ENCODE measurements around the gene TMOD3. TPM values are rescaled to one million over a fixed set of nuclear protein-coding genes. Genes with fewer than 3 reads are reported as not detected.

TMOD3 gene
- total and polyA plus RNA-seq, 2 of the 4 experiments (the other 2 are of a cell fraction), result 10.7 to 22.0 TPM

DNA sequence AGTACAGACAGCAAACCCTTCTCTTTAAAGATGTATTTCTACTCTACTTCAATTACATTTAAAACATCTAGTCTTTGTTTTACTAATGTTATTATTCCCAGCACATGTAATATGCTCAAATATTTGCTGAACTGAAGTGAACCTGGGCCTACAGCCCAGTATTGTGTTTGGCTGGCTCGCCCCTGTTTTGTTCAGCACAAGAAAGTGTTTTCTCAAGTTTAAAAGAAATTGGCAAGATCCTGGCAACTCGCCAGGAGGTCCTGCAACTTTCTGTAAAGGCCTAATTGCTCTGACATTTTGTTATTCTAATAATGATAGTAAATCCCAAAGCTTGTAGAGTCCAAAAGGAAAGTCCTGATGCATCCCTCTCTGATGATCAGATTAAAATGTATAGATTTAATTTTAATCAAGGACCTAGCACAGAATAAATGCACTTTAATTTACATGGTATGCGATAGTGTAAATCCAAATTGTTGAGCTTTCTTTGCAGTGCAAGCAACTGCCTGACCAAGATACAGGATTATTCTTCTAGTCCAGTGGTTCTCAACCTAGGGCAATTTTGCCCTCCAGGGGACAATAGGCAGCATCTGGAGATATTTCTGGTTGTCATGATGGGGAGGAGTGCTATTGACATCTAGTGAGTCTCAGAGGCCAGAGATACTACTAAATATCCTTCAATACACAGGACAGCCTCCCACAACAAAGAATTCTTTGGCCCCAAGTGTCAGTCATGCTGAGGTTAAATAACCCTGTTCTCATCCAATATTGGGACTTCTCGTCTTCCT, 35.7 kb upstream of the TMOD3 start:
- dilution Hi-C loops (cut with HindIII; ENCODE audit: low sequenced_read_pairs, unreplicated experiment) (no loop called here), intact Hi-C loops (cut with micrococcal nuclease) (no loop called here), in situ Hi-C loops (cut with MboI; ENCODE audit: low sequenced_read_pairs) (no loop called here)
- H3K4me2 ChIP-seq (ENCODE audit: low read depth, low read length), result no peak overlapping the region
- BruUV-seq (replicated peaks), result no TSS peak
- no peak overlapping the region for H2BK15ac ChIP-seq (ENCODE audit: low read depth, low read length)
- CTCF ChIA-PET, result no interaction called here
- H3K4me1 ChIP-seq (ENCODE audit: control insufficient read depth, insufficient read depth, low read length), result peaks cover 2% of the 10 kb centered on the region; the same call in 1 of the 2 replicates
- H4K8ac ChIP-seq (ENCODE audit: low read depth in 2 of 2, low read length in 2 of 2), result no peak overlapping the region
- TF ChIP-seq CEBPB (IDR thresholded peaks at IDR 0.05; ENCODE audit: low read depth, low read length), result no peak
- TF ChIP-seq MAZ (IDR thresholded peaks at IDR 0.05; ENCODE audit: borderline replicate concordance, low read depth, low read length), result no peak
- TF ChIP-seq POLR2A (IDR thresholded peaks at IDR 0.05; ENCODE audit: low read depth, low read length), result no peak
- no peak for TF ChIP-seq MAFK (IDR thresholded peaks at IDR 0.05; ENCODE audit: low read depth, low read length)
- TF ChIP-seq RAD21 (IDR thresholded peaks at IDR 0.05; ENCODE audit: low read length), result no peak
- no peak for TF ChIP-seq CHD1 (IDR thresholded peaks at IDR 0.05; ENCODE audit: low read depth, low read length)
- no peak for TF ChIP-seq SMC3 (IDR thresholded peaks at IDR 0.05; ENCODE audit: low read depth, low read length)
- no peak for TF ChIP-seq NFE2L2 (IDR thresholded peaks at IDR 0.05; ENCODE audit: low read depth, low read length)
- TF ChIP-seq, protein P1, sequence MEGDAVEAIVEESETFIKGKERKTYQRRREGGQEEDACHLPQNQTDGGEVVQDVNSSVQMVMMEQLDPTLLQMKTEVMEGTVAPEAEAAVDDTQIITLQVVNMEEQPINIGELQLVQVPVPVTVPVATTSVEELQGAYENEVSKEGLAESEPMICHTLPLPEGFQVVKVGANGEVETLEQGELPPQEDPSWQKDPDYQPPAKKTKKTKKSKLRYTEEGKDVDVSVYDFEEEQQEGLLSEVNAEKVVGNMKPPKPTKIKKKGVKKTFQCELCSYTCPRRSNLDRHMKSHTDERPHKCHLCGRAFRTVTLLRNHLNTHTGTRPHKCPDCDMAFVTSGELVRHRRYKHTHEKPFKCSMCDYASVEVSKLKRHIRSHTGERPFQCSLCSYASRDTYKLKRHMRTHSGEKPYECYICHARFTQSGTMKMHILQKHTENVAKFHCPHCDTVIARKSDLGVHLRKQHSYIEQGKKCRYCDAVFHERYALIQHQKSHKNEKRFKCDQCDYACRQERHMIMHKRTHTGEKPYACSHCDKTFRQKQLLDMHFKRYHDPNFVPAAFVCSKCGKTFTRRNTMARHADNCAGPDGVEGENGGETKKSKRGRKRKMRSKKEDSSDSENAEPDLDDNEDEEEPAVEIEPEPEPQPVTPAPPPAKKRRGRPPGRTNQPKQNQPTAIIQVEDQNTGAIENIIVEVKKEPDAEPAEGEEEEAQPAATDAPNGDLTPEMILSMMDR (conservative IDR thresholded peaks at IDR 0.05; ENCODE audit: low read depth, low read length), result no peak
- TF ChIP-seq, protein P2, sequence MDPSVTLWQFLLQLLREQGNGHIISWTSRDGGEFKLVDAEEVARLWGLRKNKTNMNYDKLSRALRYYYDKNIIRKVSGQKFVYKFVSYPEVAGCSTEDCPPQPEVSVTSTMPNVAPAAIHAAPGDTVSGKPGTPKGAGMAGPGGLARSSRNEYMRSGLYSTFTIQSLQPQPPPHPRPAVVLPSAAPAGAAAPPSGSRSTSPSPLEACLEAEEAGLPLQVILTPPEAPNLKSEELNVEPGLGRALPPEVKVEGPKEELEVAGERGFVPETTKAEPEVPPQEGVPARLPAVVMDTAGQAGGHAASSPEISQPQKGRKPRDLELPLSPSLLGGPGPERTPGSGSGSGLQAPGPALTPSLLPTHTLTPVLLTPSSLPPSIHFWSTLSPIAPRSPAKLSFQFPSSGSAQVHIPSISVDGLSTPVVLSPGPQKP (IDR thresholded peaks at IDR 0.05; ENCODE audit: borderline replicate concordance, low read depth, low read length), result no peak
- TF ChIP-seq FOS (IDR thresholded peaks at IDR 0.05; ENCODE audit: low read depth, low read length), result no peak
- no peak for TF ChIP-seq MXI1 (IDR thresholded peaks at IDR 0.05; ENCODE audit: borderline replicate concordance, low read depth, low read length)
- peaks cover 7% of the 10 kb centered on the region; the same call in 1 of the 2 replicates for H3K9me1 ChIP-seq (ENCODE audit: insufficient read depth, low read length)
- H3K36me3 ChIP-seq (ENCODE audit: control insufficient read depth, insufficient read depth, low read length), result peaks cover 1% of the 10 kb centered on the region
- no peak overlapping the region for H3K27ac ChIP-seq (ENCODE audit: insufficient read depth, low read length)
- no peaks in the 10 kb centered on the region for H3K79me1 ChIP-seq (ENCODE audit: low read depth in 1 of 2, low read length in 2 of 2)
- no peak overlapping the region for H2AK9ac ChIP-seq (replicated peaks; ENCODE audit: low read depth, low read length, poor library complexity)
- no peak overlapping the region for H3K18ac ChIP-seq (ENCODE audit: low read depth, low read length)
- H3K4me3 ChIP-seq (ENCODE audit: insufficient read depth, low read depth, low read length), result no peak overlapping the region
- no peak overlapping the region for H2AK5ac ChIP-seq (ENCODE audit: low read depth, low read length)
- H3K27me3 ChIP-seq (ENCODE audit: control insufficient read depth, insufficient read depth, low read length), result no peaks in the 10 kb centered on the region
- no peak overlapping the region for H3K56ac ChIP-seq (ENCODE audit: extremely low read depth, insufficient read depth, low read length)
- no peak overlapping the region for H3K14ac ChIP-seq (replicated peaks; ENCODE audit: low read depth, low read length)
- H4K5ac ChIP-seq (ENCODE audit: low read depth, low read length), result no peak overlapping the region
- DNase-seq, result no peak
- no peak overlapping the region for H2BK20ac ChIP-seq (ENCODE audit: low read depth, low read length)
- H3K9ac ChIP-seq (ENCODE audit: low read depth, low read length), result no peak overlapping the region
- H2BK120ac ChIP-seq (ENCODE audit: low read depth, low read length), result no peak overlapping the region
- WGBS, 2 experiments (ENCODE audit: extremely low coverage in 2 of 2, insufficient read length in 1 of 2), result 20% methylated on average over 1 of the region's 4 CpGs; no CpG with 5 or more reads in 1 of the 2 experiments
- no peak overlapping the region for H3K23ac ChIP-seq (ENCODE audit: low read depth, low read length)
- POLR2A ChIA-PET (ENCODE audit: unreplicated experiment), result no interaction called here
- no peaks in the 10 kb centered on the region; the same call in 1 of the 2 replicates for H4K20me1 ChIP-seq (ENCODE audit: insufficient read depth, low read length)
- H2AFZ ChIP-seq (replicated peaks; ENCODE audit: low read length, poor library complexity), result no peak overlapping the region
- ATAC-seq (ENCODE audit: low read depth), result no peak
- H2BK5ac ChIP-seq (ENCODE audit: low read depth, low read length, poor library complexity, severe bottlenecking), result no peak overlapping the region
- H3K9me3 ChIP-seq (ENCODE audit: control insufficient read depth, insufficient read depth, low read length), result no peaks in the 10 kb centered on the region
- no peak overlapping the region for H3K4ac ChIP-seq (ENCODE audit: low read depth, low read length)
- H4K91ac ChIP-seq (ENCODE audit: insufficient read depth, low read depth, low read length), result no peak overlapping the region

Data from IMR-90 (cell line).